Stomach (tissue), 9 donors: ENCODE data around the gene DTD2. TPM values are rescaled to one million over a fixed set of nuclear protein-coding genes. Genes with fewer than 3 reads are reported as not detected.

ENCODE experiments used
- DNase-seq, 2 donors: peaks; one replicate each; pipeline versions ENCODE4 v3.0.0 to v3.0.0-alpha.2; 2013 to 2019
- H3K27ac ChIP-seq, 5 donors: fragments of 200-600 bp in 4 of 5; sonication (generic) in 4 of 5; one replicate each; pipeline ENCODE4 v1.5.1; 2013 to 2019; ENCODE audit warnings: mild to moderate bottlenecking in 1 of 5, moderate library complexity in 1 of 5
- H3K27me3 ChIP-seq, 3 donors: fragments of 200-600 bp; sonication (generic); one replicate each; pipeline ENCODE4 v1.5.1; 2017 to 2019; ENCODE audit warnings: mixed run types in 1 of 3
- H3K36me3 ChIP-seq, 4 donors: fragments of 200-600 bp; sonication (generic); 1 replicate in 3 of 4; 2 replicates in 1 of 4; pipeline ENCODE4 v1.5.1; 2016 to 2019
- H3K4me1 ChIP-seq, 4 donors: fragments of 200-600 bp; sonication (generic); one replicate each; pipeline ENCODE4 v1.5.1; 2016 to 2019
- H3K4me3 ChIP-seq, 4 donors: fragments of 200-600 bp; sonication (generic) in 3 of 4; one replicate each; pipeline ENCODE4 v1.5.1; 2016 to 2019; ENCODE audit warnings: mild to moderate bottlenecking in 1 of 4
- H3K9me3 ChIP-seq, 4 donors: fragments of 200-600 bp; sonication (generic); one replicate each; pipeline ENCODE4 v1.5.1; 2016 to 2019
- CTCF ChIP-seq, 7 experiments: fragments of 450-650 bp in 4 of 7; fragments of 200-600 bp in 3 of 7; sonication (generic) in 3 of 7; IDR thresholded peaks; one replicate each; pipeline ENCODE4 v1.5.1; 2016 to 2019; ENCODE audit warnings: antibody characterized with exemption in 7 of 7, control low read depth in 2 of 7, mild to moderate bottlenecking in 1 of 7
- EP300 ChIP-seq: sonication (generic); formaldehyde crosslinking; IDR thresholded peaks from one replicate; pipeline ENCODE4 v1.6.1; 2017; ENCODE audit warnings: antibody characterized with exemption
- POLR2A ChIP-seq, 4 donors: fragments of 450-650 bp; IDR thresholded peaks; one replicate each; pipeline ENCODE4 v1.6.1; 2016; ENCODE audit warnings: antibody characterized with exemption in 4 of 4, control low read depth in 2 of 4, mild to moderate bottlenecking in 1 of 4, moderate library complexity in 1 of 4
- POLR2AphosphoS5 ChIP-seq, 3 donors: sonication (generic); formaldehyde crosslinking; IDR thresholded peaks; one replicate each; pipeline ENCODE4 v1.6.1; 2016; ENCODE audit warnings: antibody characterized with exemption in 3 of 3
- WGBS, 5 donors: extraction: QIAGEN DNeasy Blood & Tissue Kit in 3 of 5; methylation state at CpG; one replicate each; pipeline versions ENCODE4 v1.1.5 to v1.1.7; 2013 to 2018; 5-methylcytosine and 5-hydroxymethylcytosine counted together
- intact Hi-C: fragments of 100-400 bp; cut with DNase I; formaldehyde crosslinking; loops from one replicate; pipeline ENCODE4 v1.15.1; 2023; ENCODE audit warnings: low total_unique reads
- polyA plus RNA-seq, 3 donors: library from polyadenylated mRNA; stranded (reverse); fragments of 200-250 nt; gene quantifications; one replicate each; pipeline ENCODE4 v1.2.3, GENCODE V29; 2013
- total RNA-seq, 5 donors: library from RNA; depleted of rRNA; stranded (reverse); fragments of >200 nt; gene quantifications; one replicate each; pipeline versions ENCODE4 v1.1.0 to v1.2.3, GENCODE V29; 2014 to 2016
- donor health status: healthy with polysubstance abuse.
- donor health status: Bipolar disorder and iron deficiency.
- donor health status: healthy.

Gene DTD2
- total and polyA plus RNA-seq, 8 donors, result 2.9 to 32.1 (median 11.6) TPM

GRCh38 chr14:31419967-31420318, 37.4 kb downstream of the DTD2 start:
- TF ChIP-seq EP300, result no peak
- TF ChIP-seq CTCF (IDR thresholded peaks at IDR 0.05), result no peak
- TF ChIP-seq POLR2AphosphoS5 (IDR thresholded peaks at IDR 0.05), result no peak
- TF ChIP-seq POLR2A (IDR thresholded peaks at IDR 0.05), result no peak
- peak overlapping the region; percentile 84 to 97 (median 91) for H3K27ac ChIP-seq
- intact Hi-C loops, result no loop called here
- DNase-seq, result peak; percentile 79 to 84
- no peaks in the 10 kb centered on the region for H3K9me3 ChIP-seq
- WGBS, 5 donors, result 0 to 2% (median 1%) methylated on average over 24 to 33 of the region's 33 CpGs
- H3K36me3 ChIP-seq, result no peaks in the 10 kb centered on the region
- H3K4me1 ChIP-seq, result peaks cover 10 to 41% (median 27%) of the 10 kb centered on the region in 4 donors
- peak overlapping the region; percentile 79 to 98 (median 96) for H3K4me3 ChIP-seq
- H3K27me3 ChIP-seq, result no peaks in the 10 kb centered on the region

GRCh38 chr14:31419179-31419966, 37.9 kb downstream of the DTD2 start:
- intact Hi-C loops, result no loop called here
- Histone ChIP-seq H3K4me3 (peak overlapping the region; percentile 79 to 98 (median 96)), H3K36me3 (no peaks in the 10 kb centered on the region), H3K9me3 (no peaks in the 10 kb centered on the region), H3K27me3 (no peaks in the 10 kb centered on the region), H3K27ac (peak overlapping the region; percentile 84 to 97 (median 91)), H3K4me1 (peaks cover 12 to 47% (median 31%) of the 10 kb centered on the region in 4 donors)
- TF ChIP-seq POLR2A (IDR thresholded peaks at IDR 0.05) (no peak), POLR2AphosphoS5 (IDR thresholded peaks at IDR 0.05) (peak in 1 of 3 donors; percentile 11), EP300 (no peak), CTCF (IDR thresholded peaks at IDR 0.05) (no peak)
- DNase-seq, result no peak
- WGBS, 5 donors, result 5 to 8% (median 8%) methylated on average over 9 of the region's 9 CpGs

GRCh38 chr14:31418440-31418839, 38.9 kb downstream of the DTD2 start:
- TF ChIP-seq CTCF (IDR thresholded peaks at IDR 0.05) (no peak), POLR2AphosphoS5 (IDR thresholded peaks at IDR 0.05) (no peak), EP300 (no peak), POLR2A (IDR thresholded peaks at IDR 0.05) (no peak)
- Histone ChIP-seq H3K9me3 (no peaks in the 10 kb centered on the region), H3K4me1 (peaks cover 14 to 56% (median 37%) of the 10 kb centered on the region in 4 donors), H3K27me3 (no peaks in the 10 kb centered on the region), H3K4me3 (no peak overlapping the region), H3K27ac (peak overlapping the region in 2 of 5 donors; percentile 91), H3K36me3 (no peaks in the 10 kb centered on the region)
- intact Hi-C loops, result no loop called here
- WGBS, 5 donors, result 46 to 60% (median 48%) methylated on average over 1 of the region's 1 CpG
- DNase-seq, result no peak

- H3K27me3 ChIP-seq, result no peaks in the 10 kb centered on the region
- no peaks in the 10 kb centered on the region for H3K36me3 ChIP-seq
- H3K9me3 ChIP-seq, result no peaks in the 10 kb centered on the region
- H3K4me1 ChIP-seq, result peaks cover 10 to 73% (median 47%) of the 10 kb centered on the region in 4 donors
- no peak for TF ChIP-seq POLR2A (IDR thresholded peaks at IDR 0.05)
- no peak for TF ChIP-seq CTCF (IDR thresholded peaks at IDR 0.05)
- no peak for TF ChIP-seq EP300
- TF ChIP-seq POLR2AphosphoS5 (IDR thresholded peaks at IDR 0.05), result no peak
- WGBS, 5 donors, result 4 to 25% (median 14%) methylated on average over 1 of the region's 1 CpG
- DNase-seq, result no peak
- intact Hi-C loops, result no loop called here
- H3K4me3 ChIP-seq, result no peak overlapping the region
- H3K27ac ChIP-seq, result no peak overlapping the region
Observed at GRCh38 chr14:31414190-31414833, 43.0 kb downstream of the DTD2 start.
